Measurements from ENCODE around the gene BCL7C. TPM values are rescaled to one million over a fixed set of nuclear protein-coding genes. Genes with fewer than 3 reads are reported as not detected.
A peak's percentile ranks its signal among the peaks of the same experiment; 100 is the strongest.

The BCL7C gene
- total and polyA plus RNA-seq, 10 of the 15 experiments (the other 5 are each of a cell fraction or from before 2014, with no cell fraction given), result 1.1 to 30.5 (median 13.7) TPM

- TF ChIP-seq SMAD1 (IDR thresholded peaks at IDR 0.05; ENCODE audit: low read depth, partially characterized antibody) (no peak), PAX8 (IDR thresholded peaks at IDR 0.05) (no peak)
These were observed at the start of gene BCL7C (continued) for GRCh38 chr16:30893744-30894539.

GRCh38 chr16:30942426-30942806 lies 48.5 kb upstream of the BCL7C start:
- in situ Hi-C loops (cut with MboI), result no loop called here
- Histone ChIP-seq H3K27me3 (replicated peaks in 1 of 2; ENCODE audit: control insufficient read depth in 2 of 2, insufficient read depth in 2 of 2, low read length in 1 of 2) (no peaks in the 10 kb centered on the region), H3K9me3 (replicated peaks; ENCODE audit: control insufficient read depth, insufficient read depth, low read length) (no peaks in the 10 kb centered on the region), H3K79me2 (ENCODE audit: control insufficient read depth, insufficient read depth, low read length) (no peaks in the 10 kb centered on the region), H3K4me3 (no peak overlapping the region), H3K36me3 (ENCODE audit: control insufficient read depth in 2 of 2, insufficient read depth in 2 of 2, low read length in 1 of 2) (peaks cover 0 to 7% of the 10 kb centered on the region in 2 experiments; a peak in 2 of 4 replicates), H3K27ac (ENCODE audit: control insufficient read depth, insufficient read depth) (no peak overlapping the region), H4K20me1 (ENCODE audit: control insufficient read depth, insufficient read depth) (no peaks in the 10 kb centered on the region), H2AFZ (ENCODE audit: control insufficient read depth, low read depth, low read length) (no peak overlapping the region), H3K4me2 (ENCODE audit: control insufficient read depth, insufficient read depth) (no peak overlapping the region), H3K9ac (ENCODE audit: control insufficient read depth, insufficient read depth, low read length) (no peak overlapping the region), H3K4me1 (ENCODE audit: control insufficient read depth, insufficient read depth, low read length) (peaks cover 9% of the 10 kb centered on the region)
- RAD21 ChIA-PET (ENCODE audit: unreplicated experiment), result interaction anchor here (0.7 to 4.2 kb wide), 13 partner anchors 9 to 245 kb away, joined by 3 to 34 read pairs (median 4); partner anchors contain the start of gene PHKG2
- WGBS (ENCODE audit: insufficient coverage, insufficient replicate concordance, low lambda C conversion rate, missing lambda C conversion rate), result 91% methylated on average over 4 of the region's 4 CpGs
- TF ChIP-seq E4F1 (IDR thresholded peaks at IDR 0.05; ENCODE audit: borderline replicate concordance, partially characterized antibody), result no peak
- TF ChIP-seq, protein P1, sequence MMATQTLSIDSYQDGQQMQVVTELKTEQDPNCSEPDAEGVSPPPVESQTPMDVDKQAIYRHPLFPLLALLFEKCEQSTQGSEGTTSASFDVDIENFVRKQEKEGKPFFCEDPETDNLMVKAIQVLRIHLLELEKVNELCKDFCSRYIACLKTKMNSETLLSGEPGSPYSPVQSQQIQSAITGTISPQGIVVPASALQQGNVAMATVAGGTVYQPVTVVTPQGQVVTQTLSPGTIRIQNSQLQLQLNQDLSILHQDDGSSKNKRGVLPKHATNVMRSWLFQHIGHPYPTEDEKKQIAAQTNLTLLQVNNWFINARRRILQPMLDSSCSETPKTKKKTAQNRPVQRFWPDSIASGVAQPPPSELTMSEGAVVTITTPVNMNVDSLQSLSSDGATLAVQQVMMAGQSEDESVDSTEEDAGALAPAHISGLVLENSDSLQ (IDR thresholded peaks at IDR 0.05), result no peak
- TF ChIP-seq, protein P2, sequence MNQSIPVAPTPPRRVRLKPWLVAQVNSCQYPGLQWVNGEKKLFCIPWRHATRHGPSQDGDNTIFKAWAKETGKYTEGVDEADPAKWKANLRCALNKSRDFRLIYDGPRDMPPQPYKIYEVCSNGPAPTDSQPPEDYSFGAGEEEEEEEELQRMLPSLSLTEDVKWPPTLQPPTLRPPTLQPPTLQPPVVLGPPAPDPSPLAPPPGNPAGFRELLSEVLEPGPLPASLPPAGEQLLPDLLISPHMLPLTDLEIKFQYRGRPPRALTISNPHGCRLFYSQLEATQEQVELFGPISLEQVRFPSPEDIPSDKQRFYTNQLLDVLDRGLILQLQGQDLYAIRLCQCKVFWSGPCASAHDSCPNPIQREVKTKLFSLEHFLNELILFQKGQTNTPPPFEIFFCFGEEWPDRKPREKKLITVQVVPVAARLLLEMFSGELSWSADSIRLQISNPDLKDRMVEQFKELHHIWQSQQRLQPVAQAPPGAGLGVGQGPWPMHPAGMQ (IDR thresholded peaks at IDR 0.05; ENCODE audit: borderline replicate concordance), result no peak
- no peak for TF ChIP-seq GATAD2B (conservative IDR thresholded peaks at IDR 0.05; ENCODE audit: low read depth)
- no peak for TF ChIP-seq ZNF274 (IDR thresholded peaks at IDR 0.05; ENCODE audit: insufficient read depth, insufficient read length)
- no peak for TF ChIP-seq PBX3 (IDR thresholded peaks at IDR 0.05; ENCODE audit: insufficient replicate concordance, low read depth, low read length)
- CTCF ChIA-PET, result interaction anchor here (0.6 to 5.0 kb wide), 39 partner anchors 8 to 514 kb away, joined by 3 to 60 read pairs (median 4); partner anchors contain the start of genes FBXL19 and SRCAP
- BruUV-seq (replicated peaks), result no TSS peak
- intact Hi-C loops (cut with micrococcal nuclease; ENCODE audit: unreplicated experiment), result loop anchor here (1.0 kb wide), 1 partner anchor 98 kb away; no protein-coding TSS in a partner anchor
- DNase-seq (ENCODE audit: low read depth, low spot score) (no peak), ATAC-seq (peak; percentile 5; the same call in 1 of the 3 replicates), FAIRE-seq (no peak)
- POLR2A ChIA-PET, result interaction anchor here (0.5 to 1.2 kb wide), 4 partner anchors 8 to 134 kb away, joined by 3 to 4 read pairs (median 3); no protein-coding TSS in a partner anchor
- SMC1A ChIA-PET (ENCODE audit: uncharacterized antibody, unreplicated experiment), result interaction anchor here (0.8 to 4.0 kb wide), 10 partner anchors 7 to 182 kb away, joined by 3 to 39 read pairs (median 4); partner anchors contain the start of gene CTF1

Data from GM12878 (cell line).